Loucy (cell line): ENCODE measurements around the gene DYRK1B.
A peak's percentile ranks its signal among the peaks of the same experiment; 100 is the strongest.

Source experiments
- H2AFZ ChIP-seq: fragments of 200-600 bp; sonication (generic); 2 replicates; pipeline ENCODE4 v1.6.0; 2016; ENCODE audit warnings: antibody characterized with exemption, mild to moderate bottlenecking, low read length, moderate library complexity
- H3F3A ChIP-seq: fragments of 200-600 bp; 2 replicates; pipeline ENCODE4 v1.6.0; 2016; ENCODE audit warnings: antibody characterized with exemption, low read depth, mild to moderate bottlenecking
- H3K27me3 ChIP-seq: fragments of 200-600 bp; sonication (generic); 2 replicates; pipeline ENCODE4 v1.6.1; 2014; ENCODE audit warnings: low read length, mild to moderate bottlenecking; ENCODE audit not compliant: insufficient read depth, poor library complexity, severe bottlenecking
- H3K36me3 ChIP-seq: fragments of 200-600 bp; sonication (generic); 2 replicates; pipeline ENCODE4 v1.6.1; 2016; ENCODE audit warnings: low read length; ENCODE audit not compliant: insufficient read depth
- H3K4me1 ChIP-seq: fragments of 200-600 bp; sonication (generic); 2 replicates; pipeline ENCODE4 v1.5.1; 2014; ENCODE audit warnings: low read length, mild to moderate bottlenecking; ENCODE audit not compliant: insufficient read depth, poor library complexity, severe bottlenecking
- H3K4me2 ChIP-seq: fragments of 200-600 bp; sonication (generic); 2 replicates; pipeline ENCODE4 v1.6.0; 2014; ENCODE audit warnings: antibody characterized with exemption, low read length, low read depth, mild to moderate bottlenecking; ENCODE audit not compliant: poor library complexity, severe bottlenecking
- H3K4me3 ChIP-seq: fragments of 200-600 bp; sonication (generic); 2 replicates; pipeline ENCODE4 v1.5.1; 2014; ENCODE audit warnings: low read length, mild to moderate bottlenecking, mixed read lengths; ENCODE audit not compliant: poor library complexity, severe bottlenecking
- H3K79me2 ChIP-seq: fragments of 200-600 bp; sonication (generic); 2 replicates; pipeline ENCODE4 v1.6.1; 2014; ENCODE audit warnings: low read length; ENCODE audit not compliant: insufficient read depth
- H3K9ac ChIP-seq: fragments of 200-600 bp; sonication (generic); 2 replicates; pipeline ENCODE4 v1.6.0; 2014; ENCODE audit warnings: mild to moderate bottlenecking, low read depth, low read length, moderate library complexity; ENCODE audit not compliant: poor library complexity, severe bottlenecking
- H3K9me2 ChIP-seq: fragments of 200-600 bp; sonication (generic); replicated peaks from 2 replicates; pipeline ENCODE4 v1.6.1; 2016; ENCODE audit warnings: low read depth, low read length, mixed read lengths
- H3K9me3 ChIP-seq: fragments of 200-600 bp; sonication (generic); 2 replicates; pipeline ENCODE4 v1.6.1; 2014; ENCODE audit warnings: mild to moderate bottlenecking, antibody characterized with exemption, low read length, low read depth; ENCODE audit not compliant: insufficient read depth
- H4K20me1 ChIP-seq: fragments of 200-600 bp; sonication (generic); 2 replicates; pipeline ENCODE4 v1.6.0; 2014; ENCODE audit warnings: antibody characterized with exemption, low read length, mild to moderate bottlenecking; ENCODE audit not compliant: insufficient read depth, poor library complexity, severe bottlenecking
- CTCF ChIP-seq: fragments of 200-600 bp; sonication (generic); conservative IDR thresholded peaks from 2 replicates; pipeline ENCODE4 v1.5.1; 2014; ENCODE audit warnings: mild to moderate bottlenecking, antibody characterized with exemption, low read length
- EZH2phosphoT487 ChIP-seq: fragments of 200-600 bp; IDR thresholded peaks from 2 replicates; pipeline ENCODE4 v1.6.1; 2018; ENCODE audit warnings: antibody characterized with exemption, mild to moderate bottlenecking, moderate library complexity, borderline replicate concordance

DYRK1B gene

GRCh38 chr19:39833160-39833463 is 850 bp downstream of the DYRK1B start:
- peaks cover 21% of the 10 kb centered on the region; the same call in 1 of the 2 replicates for H3K79me2 ChIP-seq
- peak overlapping the region; percentile 80 for H3K9ac ChIP-seq
- H3K4me2 ChIP-seq = peak overlapping the region; percentile 78
- TF ChIP-seq EZH2phosphoT487 = no peak
- TF ChIP-seq CTCF = no peak
- 0 out of 2 replicates have a peak, but pooled peaks cover 3% of the 10 kb centered on the region for H3F3A ChIP-seq
- H2AFZ ChIP-seq = peak overlapping the region; percentile 25; the same call in 1 of the 2 replicates
- H3K36me3 ChIP-seq = peaks cover 61% of the 10 kb centered on the region; the same call in 1 of the 2 replicates
- H3K4me1 ChIP-seq = peaks cover 13% of the 10 kb centered on the region
- H3K4me3 ChIP-seq = peak overlapping the region; percentile 79
- no peaks in the 10 kb centered on the region for H3K9me3 ChIP-seq
- H3K9me2 ChIP-seq = no peaks in the 10 kb centered on the region
- no peaks in the 10 kb centered on the region for H3K27me3 ChIP-seq
- H4K20me1 ChIP-seq = no peaks in the 10 kb centered on the region

- Histone ChIP-seq H4K20me1 (no peaks in the 10 kb centered on the region), H3K4me3 (peak overlapping the region; percentile 79), H2AFZ (no peak overlapping the region), H3K36me3 (peaks cover 59% of the 10 kb centered on the region; the same call in 1 of the 2 replicates), H3K4me2 (peak overlapping the region; percentile 78), H3K9me2 (no peaks in the 10 kb centered on the region), H3K79me2 (peaks cover 21% of the 10 kb centered on the region; the same call in 1 of the 2 replicates), H3K27me3 (no peaks in the 10 kb centered on the region), H3K9me3 (no peaks in the 10 kb centered on the region), H3K9ac (peak overlapping the region; percentile 80), H3K4me1 (peaks cover 13% of the 10 kb centered on the region), H3F3A (0 out of 2 replicates have a peak, but pooled peaks cover 3% of the 10 kb centered on the region)
- TF ChIP-seq EZH2phosphoT487 (no peak), CTCF (no peak)
These were observed 1.4 kb downstream of the DYRK1B start for GRCh38 chr19:39832341-39833083.

GRCh38 chr19:39831679-39832078 is 2.3 kb downstream of the DYRK1B start:
- TF ChIP-seq EZH2phosphoT487 (no peak), CTCF (no peak)
- H3K36me3 ChIP-seq = peaks cover 55% of the 10 kb centered on the region; the same call in 1 of the 2 replicates

More at GRCh38 chr19:39831679-39832078, 2.3 kb downstream of the DYRK1B start:
- H3K9ac ChIP-seq = no peak overlapping the region
- no peaks in the 10 kb centered on the region for H3K9me2 ChIP-seq
- peaks cover 21% of the 10 kb centered on the region; the same call in 1 of the 2 replicates for H3K79me2 ChIP-seq
- H2AFZ ChIP-seq = no peak overlapping the region
- peak overlapping the region; percentile 78 for H3K4me2 ChIP-seq
- H3K9me3 ChIP-seq = no peaks in the 10 kb centered on the region
- peaks cover 13% of the 10 kb centered on the region for H3K4me1 ChIP-seq
- peak overlapping the region; percentile 79 for H3K4me3 ChIP-seq
- H4K20me1 ChIP-seq = no peaks in the 10 kb centered on the region
- H3F3A ChIP-seq = 0 out of 2 replicates have a peak, but pooled peaks cover 3% of the 10 kb centered on the region
- H3K27me3 ChIP-seq = no peaks in the 10 kb centered on the region
